HFFc6 (cell line): ENCODE data around the gene MAFG. TPM values are rescaled to one million over a fixed set of nuclear protein-coding genes. Genes with fewer than 3 reads are reported as not detected.

Source experiments
- DNase-seq: peaks from one replicate; pipeline ENCODE4 v3.0.0-alpha.2; 2018
- H3K27ac Mint-ChIP-seq: 2 replicates; pipeline ENCODE4 v1.8.0; 2020; ENCODE audit warnings: mild to moderate bottlenecking, mixed read lengths
- H3K27me3 Mint-ChIP-seq: 2 replicates; pipeline ENCODE4 v1.8.0; 2021; ENCODE audit warnings: mild to moderate bottlenecking, moderate library complexity, mixed read lengths; ENCODE audit not compliant: insufficient read depth
- H3K36me3 Mint-ChIP-seq: 2 replicates; pipeline ENCODE4 v1.8.0; 2021; ENCODE audit warnings: low read depth, mixed read lengths
- H3K4me1 Mint-ChIP-seq: 2 replicates; pipeline ENCODE4 v1.8.0; 2020; ENCODE audit warnings: low read depth, mixed read lengths
- H3K4me3 Mint-ChIP-seq: 2 replicates; pipeline ENCODE4 v1.8.0; 2020; ENCODE audit warnings: mild to moderate bottlenecking, moderate library complexity, mixed read lengths
- H3K9me3 Mint-ChIP-seq: 2 replicates; pipeline ENCODE4 v1.8.0; 2020; ENCODE audit warnings: mild to moderate bottlenecking, mixed read lengths
- CTCF ChIP-seq: fragments of 200-600 bp; sonication (generic); IDR thresholded peaks from 2 replicates; pipeline ENCODE4 v1.5.0; 2021; ENCODE audit warnings: antibody characterized with exemption, mild to moderate bottlenecking
- total RNA-seq, 6 experiments: library from RNA; stranded (reverse); fragmentation: NEBNext Ultra II Directional; extraction: Animal tissue kit (Norgen Biotek cat#: 25700); gene quantifications; 2 replicates in 1 of 6; 3 replicates in 5 of 6; pipeline ENCODE4 v1.2.3, GENCODE V29; 2021

Gene MAFG
- total RNA-seq, 6 experiments from 2014 or later = 17.7 to 22.4 (median 18.2) TPM

GRCh38 chr17:81932333-81932983, 4.9 kb upstream of the MAFG start:
- Mint-ChIP-seq H3K27ac (no peak overlapping the region), H3K9me3 (no peaks in the 10 kb centered on the region), H3K4me3 (no peak overlapping the region), H3K4me1 (peaks cover 9% of the 10 kb centered on the region), H3K36me3 (no peaks in the 10 kb centered on the region), H3K27me3 (no peaks in the 10 kb centered on the region; the same call in none of the 2 replicates)
- TF ChIP-seq CTCF = no peak
- DNase-seq = no peak

- Mint-ChIP-seq H3K9me3 (no peaks in the 10 kb centered on the region), H3K27me3 (no peaks in the 10 kb centered on the region; the same call in none of the 2 replicates), H3K27ac (no peak overlapping the region), H3K4me1 (peaks cover 8% of the 10 kb centered on the region), H3K4me3 (no peak overlapping the region), H3K36me3 (no peaks in the 10 kb centered on the region)
- no peak for DNase-seq
- no peak for TF ChIP-seq CTCF
Observed at GRCh38 chr17:81931557-81932332, 4.2 kb upstream of the MAFG start.

- DNase-seq = no peak
- Mint-ChIP-seq H3K36me3 (no peaks in the 10 kb centered on the region), H3K4me1 (peaks cover 11% of the 10 kb centered on the region), H3K27ac (no peak overlapping the region), H3K9me3 (no peaks in the 10 kb centered on the region), H3K4me3 (no peak overlapping the region), H3K27me3 (no peaks in the 10 kb centered on the region; the same call in none of the 2 replicates)
- no peak for TF ChIP-seq CTCF
Observed at GRCh38 chr17:81931189-81931556, 3.6 kb upstream of the MAFG start.

GRCh38 chr17:81930142-81931125, 2.9 kb upstream of the MAFG start:
- Mint-ChIP-seq H3K4me1 (peaks cover 12% of the 10 kb centered on the region), H3K36me3 (no peaks in the 10 kb centered on the region), H3K4me3 (no peak overlapping the region), H3K27me3 (no peaks in the 10 kb centered on the region; the same call in none of the 2 replicates), H3K27ac (no peak overlapping the region), H3K9me3 (no peaks in the 10 kb centered on the region)
- no peak for DNase-seq
- no peak for TF ChIP-seq CTCF
